ENCODE data around the gene CCDC9. TPM values are rescaled to one million over a fixed set of nuclear protein-coding genes. Genes with fewer than 3 reads are reported as not detected.

The CCDC9 gene
- total and polyA plus RNA-seq, 2 of the 13 experiments (the other 11 are each of a cell fraction or from before 2014, with no cell fraction given): 2.9 to 6.3 TPM

DNA sequence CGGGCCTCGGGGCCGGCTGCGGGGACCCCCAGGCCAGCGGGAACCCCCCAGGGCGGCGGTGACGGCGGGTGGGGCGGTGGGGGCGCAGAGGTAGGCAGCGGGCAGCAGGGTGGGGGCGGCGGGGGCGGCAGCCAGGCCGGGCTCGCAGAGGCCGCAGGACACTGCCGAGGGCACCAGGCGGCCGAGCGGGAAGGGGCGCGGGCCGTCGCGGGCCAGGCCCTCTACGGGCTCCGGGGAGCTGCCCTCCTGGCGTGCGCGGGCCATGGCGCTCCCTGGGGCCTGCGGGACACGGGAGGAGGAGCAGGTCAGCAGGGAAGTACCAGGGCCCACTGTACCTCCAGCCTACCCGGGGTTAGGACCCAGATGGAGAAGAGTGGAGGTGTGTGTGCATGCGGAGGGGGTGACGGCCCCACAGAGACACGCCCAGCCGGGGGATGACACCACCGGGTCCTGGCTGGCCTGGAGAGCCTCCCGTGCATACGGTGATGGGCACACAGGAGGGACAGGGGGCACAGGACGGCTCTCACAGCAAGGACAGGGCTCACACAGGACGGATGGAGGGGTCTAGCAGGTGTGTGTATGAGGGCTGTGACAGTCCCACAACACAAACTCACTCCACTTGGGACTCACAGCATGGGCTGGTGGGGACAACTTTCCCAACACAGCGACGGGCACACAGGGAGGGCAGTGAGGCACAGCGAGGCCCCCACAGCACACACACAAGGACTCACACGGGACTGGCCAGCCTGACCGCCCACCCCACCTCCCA is 28.0 kb upstream of the CCDC9 start (continued):
- TF ChIP-seq HMGA1 (CRISPR knock-in tag; conservative IDR thresholded peaks at IDR 0.05) (no peak), KAT2B (IDR thresholded peaks at IDR 0.05; ENCODE audit: borderline replicate concordance, low read depth, low read length) (no peak), ZNF10 (CRISPR knock-in tag; IDR thresholded peaks at IDR 0.05; ENCODE audit: borderline replicate concordance, low read depth) (no peak), SNAPC2 (CRISPR knock-in tag; IDR thresholded peaks at IDR 0.05) (0 out of 2 replicates have a peak, but pooled peaks have one; percentile 29), ZNF549 (CRISPR knock-in tag; IDR thresholded peaks at IDR 0.05) (no peak), KLF11 (CRISPR knock-in tag; IDR thresholded peaks at IDR 0.05) (no peak), TOPORS (CRISPR knock-in tag; IDR thresholded peaks at IDR 0.05) (no peak), NCOA2 (CRISPR knock-in tag; IDR thresholded peaks at IDR 0.05) (0 out of 2 replicates have a peak, but pooled peaks have one; percentile 25), HNRNPL (IDR thresholded peaks at IDR 0.05; ENCODE audit: low read depth, low read length) (peak; percentile 84), ATM (IDR thresholded peaks at IDR 0.05; ENCODE audit: borderline replicate concordance) (no peak), MXD4 (CRISPR knock-in tag; IDR thresholded peaks at IDR 0.05) (no peak; the same call in 1 of the 2 replicates), BRD4 (CRISPR knock-in tag; IDR thresholded peaks at IDR 0.05) (0 out of 2 replicates have a peak, but pooled peaks have one; percentile 54), NFYB (CRISPR knock-in tag; IDR thresholded peaks at IDR 0.05) (no peak)
- TF ChIP-seq, protein P1, sequence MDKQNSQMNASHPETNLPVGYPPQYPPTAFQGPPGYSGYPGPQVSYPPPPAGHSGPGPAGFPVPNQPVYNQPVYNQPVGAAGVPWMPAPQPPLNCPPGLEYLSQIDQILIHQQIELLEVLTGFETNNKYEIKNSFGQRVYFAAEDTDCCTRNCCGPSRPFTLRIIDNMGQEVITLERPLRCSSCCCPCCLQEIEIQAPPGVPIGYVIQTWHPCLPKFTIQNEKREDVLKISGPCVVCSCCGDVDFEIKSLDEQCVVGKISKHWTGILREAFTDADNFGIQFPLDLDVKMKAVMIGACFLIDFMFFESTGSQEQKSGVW (CRISPR knock-in tag; IDR thresholded peaks at IDR 0.05; ENCODE audit: borderline replicate concordance): no peak
- TF ChIP-seq, protein P2, sequence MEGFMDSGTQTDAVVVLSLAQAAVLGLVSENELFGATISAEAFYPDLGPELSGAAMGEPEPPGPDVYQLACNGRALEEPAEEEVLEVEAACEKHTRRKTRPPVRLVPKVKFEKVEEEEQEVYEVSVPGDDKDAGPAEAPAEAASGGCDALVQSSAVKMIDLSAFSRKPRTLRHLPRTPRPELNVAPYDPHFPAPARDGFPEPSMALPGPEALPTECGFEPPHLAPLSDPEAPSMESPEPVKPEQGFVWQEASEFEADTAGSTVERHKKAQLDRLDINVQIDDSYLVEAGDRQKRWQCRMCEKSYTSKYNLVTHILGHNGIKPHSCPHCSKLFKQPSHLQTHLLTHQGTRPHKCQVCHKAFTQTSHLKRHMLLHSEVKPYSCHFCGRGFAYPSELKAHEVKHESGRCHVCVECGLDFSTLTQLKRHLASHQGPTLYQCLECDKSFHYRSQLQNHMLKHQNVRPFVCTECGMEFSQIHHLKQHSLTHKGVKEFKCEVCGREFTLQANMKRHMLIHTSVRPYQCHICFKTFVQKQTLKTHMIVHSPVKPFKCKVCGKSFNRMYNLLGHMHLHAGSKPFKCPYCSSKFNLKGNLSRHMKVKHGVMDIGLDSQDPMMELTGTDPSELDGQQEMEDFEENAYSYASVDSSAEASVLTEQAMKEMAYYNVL (CRISPR knock-in tag; IDR thresholded peaks at IDR 0.05; ENCODE audit: borderline replicate concordance): no peak
- TF ChIP-seq, protein P3, sequence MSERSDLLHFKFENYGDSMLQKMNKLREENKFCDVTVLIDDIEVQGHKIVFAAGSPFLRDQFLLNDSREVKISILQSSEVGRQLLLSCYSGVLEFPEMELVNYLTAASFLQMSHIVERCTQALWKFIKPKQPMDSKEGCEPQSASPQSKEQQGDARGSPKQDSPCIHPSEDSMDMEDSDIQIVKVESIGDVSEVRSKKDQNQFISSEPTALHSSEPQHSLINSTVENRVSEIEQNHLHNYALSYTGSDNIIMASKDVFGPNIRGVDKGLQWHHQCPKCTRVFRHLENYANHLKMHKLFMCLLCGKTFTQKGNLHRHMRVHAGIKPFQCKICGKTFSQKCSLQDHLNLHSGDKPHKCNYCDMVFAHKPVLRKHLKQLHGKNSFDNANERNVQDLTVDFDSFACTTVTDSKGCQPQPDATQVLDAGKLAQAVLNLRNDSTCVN (CRISPR knock-in tag; IDR thresholded peaks at IDR 0.05; ENCODE audit: borderline replicate concordance): no peak
- TF ChIP-seq, protein P4, sequence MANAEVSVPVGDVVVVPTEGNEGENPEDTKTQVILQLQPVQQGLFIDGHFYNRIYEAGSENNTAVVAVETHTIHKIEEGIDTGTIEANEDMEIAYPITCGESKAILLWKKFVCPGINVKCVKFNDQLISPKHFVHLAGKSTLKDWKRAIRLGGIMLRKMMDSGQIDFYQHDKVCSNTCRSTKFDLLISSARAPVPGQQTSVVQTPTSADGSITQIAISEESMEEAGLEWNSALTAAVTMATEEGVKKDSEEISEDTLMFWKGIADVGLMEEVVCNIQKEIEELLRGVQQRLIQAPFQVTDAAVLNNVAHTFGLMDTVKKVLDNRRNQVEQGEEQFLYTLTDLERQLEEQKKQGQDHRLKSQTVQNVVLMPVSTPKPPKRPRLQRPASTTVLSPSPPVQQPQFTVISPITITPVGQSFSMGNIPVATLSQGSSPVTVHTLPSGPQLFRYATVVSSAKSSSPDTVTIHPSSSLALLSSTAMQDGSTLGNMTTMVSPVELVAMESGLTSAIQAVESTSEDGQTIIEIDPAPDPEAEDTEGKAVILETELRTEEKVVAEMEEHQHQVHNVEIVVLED (CRISPR knock-in tag; IDR thresholded peaks at IDR 0.05; ENCODE audit: borderline replicate concordance): no peak; the same call in 1 of the 2 replicates
